SK-N-SH treated with all-trans-retinoic acid at 6 μM for 48 hours (cell line): Measurements from ENCODE around the gene TNFRSF8.

Experiments
- ATAC-seq: fragments of 200-7000 bp; cut with Tn5 transposase; 3 replicates; pipeline ENCODE4 v1.9.1; 2020; ENCODE audit warnings: mild to moderate bottlenecking, moderate library complexity
- BACH2 ChIP-seq: fragments of 250-450 bp; sonication (Bioruptor Pico); IDR thresholded peaks from 2 replicates; pipeline ENCODE4 v1.9.0; 2021; ENCODE audit warnings: mild to moderate bottlenecking, borderline replicate concordance
- CREB5 ChIP-seq: fragments of 250-450 bp; sonication (Bioruptor Pico); IDR thresholded peaks from 2 replicates; pipeline ENCODE4 v1.5.1; 2020; ENCODE audit warnings: low read depth, mild to moderate bottlenecking, moderate library complexity
- CSDC2 ChIP-seq: fragments of 250-450 bp; sonication (Bioruptor Pico); IDR thresholded peaks from 2 replicates; pipeline ENCODE4 v1.5.0; 2020; ENCODE audit warnings: mild to moderate bottlenecking, moderate library complexity
- ESRRG ChIP-seq: fragments of 250-450 bp; sonication (Bioruptor Pico); IDR thresholded peaks from 2 replicates; pipeline ENCODE4 v1.6.1; 2021; ENCODE audit warnings: mild to moderate bottlenecking
- ISL1 ChIP-seq: fragments of 250-450 bp; sonication (Bioruptor Pico); IDR thresholded peaks from 2 replicates; pipeline ENCODE4 v2.1.2; 2022; ENCODE audit warnings: mild to moderate bottlenecking, moderate library complexity
- OSR1 ChIP-seq: fragments of 250-450 bp; sonication (Bioruptor Pico); IDR thresholded peaks from 2 replicates; pipeline ENCODE4 v1.8.0; 2022; ENCODE audit warnings: moderate library complexity, mild to moderate bottlenecking, inconsistent platforms
- PPARA ChIP-seq: fragments of 250-450 bp; sonication (Bioruptor Pico); IDR thresholded peaks from 2 replicates; pipeline ENCODE4 v1.5.0; 2020; ENCODE audit warnings: mild to moderate bottlenecking, borderline replicate concordance
- RARB ChIP-seq: fragments of 250-450 bp; sonication (Bioruptor Pico); IDR thresholded peaks from 2 replicates; pipeline ENCODE4 v1.8.0; 2021; ENCODE audit warnings: mild to moderate bottlenecking, moderate library complexity
- SNAI2 ChIP-seq: fragments of 250-450 bp; sonication (Bioruptor Pico); IDR thresholded peaks from 2 replicates; pipeline ENCODE4 v1.5.0; 2020; ENCODE audit warnings: mild to moderate bottlenecking, moderate library complexity
- TCF4 ChIP-seq: fragments of 250-450 bp; sonication (Bioruptor Pico); IDR thresholded peaks from 2 replicates; pipeline ENCODE4 v1.8.0; 2021; ENCODE audit warnings: mild to moderate bottlenecking, moderate library complexity, borderline replicate concordance
- ZC3H10 ChIP-seq: fragments of 250-450 bp; sonication (Bioruptor Pico); IDR thresholded peaks from 2 replicates; pipeline ENCODE4 v1.5.1; 2021; ENCODE audit warnings: mild to moderate bottlenecking, moderate library complexity
- ZFP3 ChIP-seq: fragments of 250-450 bp; sonication (Bioruptor Pico); IDR thresholded peaks from 2 replicates; pipeline ENCODE4 v1.5.0; 2020; ENCODE audit warnings: mild to moderate bottlenecking, moderate library complexity
- ZFP30 ChIP-seq: fragments of 450-650 bp; formaldehyde crosslinking; IDR thresholded peaks from 2 replicates; pipeline ENCODE4 v1.5.0; 2022; ENCODE audit warnings: mild to moderate bottlenecking, moderate library complexity
- ZNF70 ChIP-seq: fragments of 450-650 bp; formaldehyde crosslinking; IDR thresholded peaks from 2 replicates; pipeline ENCODE4 v1.5.0; 2020; ENCODE audit warnings: mild to moderate bottlenecking, moderate library complexity
- TF ChIP-seq, protein P1 (sequence below): fragments of 250-450 bp; sonication (Bioruptor Pico); IDR thresholded peaks from 2 replicates; pipeline ENCODE4 v1.8.0; 2020; ENCODE audit warnings: mild to moderate bottlenecking, moderate library complexity, borderline replicate concordance
- TF ChIP-seq, protein P2 (sequence below): fragments of 250-450 bp; sonication (Bioruptor Pico); IDR thresholded peaks from 2 replicates; pipeline ENCODE4 v1.5.0; 2020; ENCODE audit warnings: mild to moderate bottlenecking, moderate library complexity
- TF ChIP-seq, protein P3 (sequence below): fragments of 250-450 bp; sonication (Bioruptor Pico); IDR thresholded peaks from 2 replicates; pipeline ENCODE4 v1.5.1; 2021; ENCODE audit warnings: mild to moderate bottlenecking, moderate library complexity
- TF ChIP-seq, protein P4 (sequence below): fragments of 250-450 bp; sonication (Bioruptor Pico); IDR thresholded peaks from 2 replicates; pipeline ENCODE4 v1.8.0; 2021; ENCODE audit warnings: low read depth, mild to moderate bottlenecking, moderate library complexity, borderline replicate concordance

Gene TNFRSF8

GRCh38 chr1:12142141-12142823 lies 79.2 kb downstream of the TNFRSF8 start:
- TF ChIP-seq, protein P1, sequence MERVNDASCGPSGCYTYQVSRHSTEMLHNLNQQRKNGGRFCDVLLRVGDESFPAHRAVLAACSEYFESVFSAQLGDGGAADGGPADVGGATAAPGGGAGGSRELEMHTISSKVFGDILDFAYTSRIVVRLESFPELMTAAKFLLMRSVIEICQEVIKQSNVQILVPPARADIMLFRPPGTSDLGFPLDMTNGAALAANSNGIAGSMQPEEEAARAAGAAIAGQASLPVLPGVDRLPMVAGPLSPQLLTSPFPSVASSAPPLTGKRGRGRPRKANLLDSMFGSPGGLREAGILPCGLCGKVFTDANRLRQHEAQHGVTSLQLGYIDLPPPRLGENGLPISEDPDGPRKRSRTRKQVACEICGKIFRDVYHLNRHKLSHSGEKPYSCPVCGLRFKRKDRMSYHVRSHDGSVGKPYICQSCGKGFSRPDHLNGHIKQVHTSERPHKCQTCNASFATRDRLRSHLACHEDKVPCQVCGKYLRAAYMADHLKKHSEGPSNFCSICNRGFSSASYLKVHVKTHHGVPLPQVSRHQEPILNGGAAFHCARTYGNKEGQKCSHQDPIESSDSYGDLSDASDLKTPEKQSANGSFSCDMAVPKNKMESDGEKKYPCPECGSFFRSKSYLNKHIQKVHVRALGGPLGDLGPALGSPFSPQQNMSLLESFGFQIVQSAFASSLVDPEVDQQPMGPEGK (CRISPR knock-in tag), result no peak
- TF ChIP-seq SNAI2 (CRISPR knock-in tag) (no peak), ZC3H10 (CRISPR knock-in tag) (no peak), RARB (CRISPR knock-in tag) (no peak), CREB5 (CRISPR knock-in tag) (no peak), ZNF70 (CRISPR knock-in tag) (no peak), PPARA (no peak), ZFP30 (no peak), BACH2 (CRISPR knock-in tag) (no peak), OSR1 (no peak)
- TF ChIP-seq, protein P2, sequence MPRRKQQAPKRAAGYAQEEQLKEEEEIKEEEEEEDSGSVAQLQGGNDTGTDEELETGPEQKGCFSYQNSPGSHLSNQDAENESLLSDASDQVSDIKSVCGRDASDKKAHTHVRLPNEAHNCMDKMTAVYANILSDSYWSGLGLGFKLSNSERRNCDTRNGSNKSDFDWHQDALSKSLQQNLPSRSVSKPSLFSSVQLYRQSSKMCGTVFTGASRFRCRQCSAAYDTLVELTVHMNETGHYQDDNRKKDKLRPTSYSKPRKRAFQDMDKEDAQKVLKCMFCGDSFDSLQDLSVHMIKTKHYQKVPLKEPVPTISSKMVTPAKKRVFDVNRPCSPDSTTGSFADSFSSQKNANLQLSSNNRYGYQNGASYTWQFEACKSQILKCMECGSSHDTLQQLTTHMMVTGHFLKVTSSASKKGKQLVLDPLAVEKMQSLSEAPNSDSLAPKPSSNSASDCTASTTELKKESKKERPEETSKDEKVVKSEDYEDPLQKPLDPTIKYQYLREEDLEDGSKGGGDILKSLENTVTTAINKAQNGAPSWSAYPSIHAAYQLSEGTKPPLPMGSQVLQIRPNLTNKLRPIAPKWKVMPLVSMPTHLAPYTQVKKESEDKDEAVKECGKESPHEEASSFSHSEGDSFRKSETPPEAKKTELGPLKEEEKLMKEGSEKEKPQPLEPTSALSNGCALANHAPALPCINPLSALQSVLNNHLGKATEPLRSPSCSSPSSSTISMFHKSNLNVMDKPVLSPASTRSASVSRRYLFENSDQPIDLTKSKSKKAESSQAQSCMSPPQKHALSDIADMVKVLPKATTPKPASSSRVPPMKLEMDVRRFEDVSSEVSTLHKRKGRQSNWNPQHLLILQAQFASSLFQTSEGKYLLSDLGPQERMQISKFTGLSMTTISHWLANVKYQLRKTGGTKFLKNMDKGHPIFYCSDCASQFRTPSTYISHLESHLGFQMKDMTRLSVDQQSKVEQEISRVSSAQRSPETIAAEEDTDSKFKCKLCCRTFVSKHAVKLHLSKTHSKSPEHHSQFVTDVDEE (CRISPR knock-in tag), result no peak
- no peak for ATAC-seq

DNA sequence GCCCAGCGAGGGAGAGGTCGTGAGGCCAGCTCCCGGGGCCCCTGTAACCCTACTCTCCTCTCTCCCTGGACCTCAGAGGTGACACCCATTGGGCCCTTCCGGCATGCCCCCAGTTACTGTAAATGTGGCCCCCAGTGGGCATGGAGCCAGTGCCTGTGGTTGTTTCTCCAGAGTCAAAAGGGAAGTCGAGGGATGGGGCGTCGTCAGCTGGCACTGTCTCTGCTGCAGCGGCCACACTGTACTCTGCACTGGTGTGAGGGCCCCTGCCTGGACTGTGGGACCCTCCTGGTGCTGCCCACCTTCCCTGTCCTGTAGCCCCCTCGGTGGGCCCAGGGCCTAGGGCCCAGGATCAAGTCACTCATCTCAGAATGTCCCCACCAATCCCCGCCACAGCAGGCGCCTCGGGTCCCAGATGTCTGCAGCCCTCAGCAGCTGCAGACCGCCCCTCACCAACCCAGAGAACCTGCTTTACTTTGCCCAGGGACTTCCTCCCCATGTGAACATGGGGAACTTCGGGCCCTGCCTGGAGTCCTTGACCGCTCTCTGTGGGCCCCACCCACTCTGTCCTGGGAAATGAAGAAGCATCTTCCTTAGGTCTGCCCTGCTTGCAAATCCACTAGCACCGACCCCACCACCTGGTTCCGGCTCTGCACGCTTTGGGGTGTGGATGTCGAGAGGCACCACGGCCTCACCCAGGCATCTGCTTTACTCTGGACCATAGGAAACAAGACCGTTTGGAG lies 80.0 kb downstream of the TNFRSF8 start:
- TF ChIP-seq, protein P3, sequence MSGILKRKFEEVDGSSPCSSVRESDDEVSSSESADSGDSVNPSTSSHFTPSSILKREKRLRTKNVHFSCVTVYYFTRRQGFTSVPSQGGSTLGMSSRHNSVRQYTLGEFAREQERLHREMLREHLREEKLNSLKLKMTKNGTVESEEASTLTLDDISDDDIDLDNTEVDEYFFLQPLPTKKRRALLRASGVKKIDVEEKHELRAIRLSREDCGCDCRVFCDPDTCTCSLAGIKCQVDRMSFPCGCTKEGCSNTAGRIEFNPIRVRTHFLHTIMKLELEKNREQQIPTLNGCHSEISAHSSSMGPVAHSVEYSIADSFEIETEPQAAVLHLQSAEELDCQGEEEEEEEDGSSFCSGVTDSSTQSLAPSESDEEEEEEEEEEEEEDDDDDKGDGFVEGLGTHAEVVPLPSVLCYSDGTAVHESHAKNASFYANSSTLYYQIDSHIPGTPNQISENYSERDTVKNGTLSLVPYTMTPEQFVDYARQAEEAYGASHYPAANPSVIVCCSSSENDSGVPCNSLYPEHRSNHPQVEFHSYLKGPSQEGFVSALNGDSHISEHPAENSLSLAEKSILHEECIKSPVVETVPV (CRISPR knock-in tag), result no peak
- no peak for TF ChIP-seq ZFP3 (CRISPR knock-in tag)
- TF ChIP-seq RARB (CRISPR knock-in tag), result no peak
- TF ChIP-seq ZNF70 (CRISPR knock-in tag), result no peak
- TF ChIP-seq ISL1 (CRISPR knock-in tag), result no peak
- TF ChIP-seq CSDC2 (CRISPR knock-in tag), result no peak
- no peak for TF ChIP-seq CREB5 (CRISPR knock-in tag)
- no peak for TF ChIP-seq PPARA
- no peak for TF ChIP-seq SNAI2 (CRISPR knock-in tag)
- TF ChIP-seq, protein P4, sequence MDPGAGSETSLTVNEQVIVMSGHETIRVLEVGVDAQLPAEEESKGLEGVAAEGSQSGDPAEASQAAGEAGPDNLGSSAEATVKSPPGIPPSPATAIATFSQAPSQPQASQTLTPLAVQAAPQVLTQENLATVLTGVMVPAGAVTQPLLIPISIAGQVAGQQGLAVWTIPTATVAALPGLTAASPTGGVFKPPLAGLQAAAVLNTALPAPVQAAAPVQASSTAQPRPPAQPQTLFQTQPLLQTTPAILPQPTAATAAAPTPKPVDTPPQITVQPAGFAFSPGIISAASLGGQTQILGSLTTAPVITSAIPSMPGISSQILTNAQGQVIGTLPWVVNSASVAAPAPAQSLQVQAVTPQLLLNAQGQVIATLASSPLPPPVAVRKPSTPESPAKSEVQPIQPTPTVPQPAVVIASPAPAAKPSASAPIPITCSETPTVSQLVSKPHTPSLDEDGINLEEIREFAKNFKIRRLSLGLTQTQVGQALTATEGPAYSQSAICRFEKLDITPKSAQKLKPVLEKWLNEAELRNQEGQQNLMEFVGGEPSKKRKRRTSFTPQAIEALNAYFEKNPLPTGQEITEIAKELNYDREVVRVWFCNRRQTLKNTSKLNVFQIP (CRISPR knock-in tag), result no peak
- no peak for TF ChIP-seq TCF4 (CRISPR knock-in tag)
- TF ChIP-seq BACH2 (CRISPR knock-in tag), result no peak
- no peak for TF ChIP-seq ESRRG
- TF ChIP-seq ZFP30, result no peak
- no peak for TF ChIP-seq ZC3H10 (CRISPR knock-in tag)
- TF ChIP-seq OSR1, result no peak
- ATAC-seq, result no peak
